ENCODE data around the gene ATP1A4.

ATP1A4 gene

GRCh38 chr1:160143695-160144094 is 7.7 kb upstream of the ATP1A4 start:
- no peak for TF ChIP-seq ZNF8 (CRISPR knock-in tag; IDR thresholded peaks at IDR 0.05)
- no peak for TF ChIP-seq ESRRG (CRISPR knock-in tag; IDR thresholded peaks at IDR 0.05)
- no peak for TF ChIP-seq RARB (CRISPR knock-in tag; IDR thresholded peaks at IDR 0.05)
- TF ChIP-seq CSRNP3 (CRISPR knock-in tag; IDR thresholded peaks at IDR 0.05): no peak
- no peak for TF ChIP-seq BACH2 (CRISPR knock-in tag; IDR thresholded peaks at IDR 0.05; ENCODE audit: borderline replicate concordance)
- TF ChIP-seq ARNTL (CRISPR knock-in tag; IDR thresholded peaks at IDR 0.05; ENCODE audit: borderline replicate concordance, low read depth): no peak
- no peak for TF ChIP-seq ISL1 (CRISPR knock-in tag; IDR thresholded peaks at IDR 0.05)
- no peak for TF ChIP-seq TOX (CRISPR knock-in tag; IDR thresholded peaks at IDR 0.05; ENCODE audit: borderline replicate concordance)
- TF ChIP-seq ZC3H10 (CRISPR knock-in tag; IDR thresholded peaks at IDR 0.05): no peak
- no peak for TF ChIP-seq ZFP3 (CRISPR knock-in tag; IDR thresholded peaks at IDR 0.05)
- TF ChIP-seq GLIS3 (CRISPR knock-in tag; IDR thresholded peaks at IDR 0.05): no peak
- TF ChIP-seq TCF4 (CRISPR knock-in tag; IDR thresholded peaks at IDR 0.05; ENCODE audit: borderline replicate concordance): no peak
- ATAC-seq: no peak

DNA sequence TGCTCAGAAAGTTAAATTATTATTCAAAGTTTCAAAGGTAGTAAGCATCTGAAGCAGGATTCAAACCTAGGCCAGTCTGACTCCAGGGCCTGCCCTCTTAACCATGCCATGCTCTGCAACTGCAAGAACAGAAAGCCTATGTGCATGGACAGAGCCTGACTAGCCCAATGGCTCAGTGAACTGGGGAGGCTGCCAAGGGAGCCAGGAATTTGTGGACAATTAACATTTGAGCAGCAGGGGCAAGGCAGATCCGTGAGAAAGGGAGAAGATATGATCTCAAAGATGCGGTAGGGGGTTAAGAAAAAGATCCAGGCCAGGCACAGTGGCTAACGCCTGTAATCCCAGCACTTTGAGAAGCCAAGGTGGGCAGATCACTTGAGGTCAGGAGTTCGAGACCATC is 6.5 kb upstream of the ATP1A4 start:
- TF ChIP-seq PPARA (CRISPR knock-in tag; IDR thresholded peaks at IDR 0.05; ENCODE audit: borderline replicate concordance) (no peak), BACH2 (CRISPR knock-in tag; IDR thresholded peaks at IDR 0.05; ENCODE audit: borderline replicate concordance) (no peak)
- ATAC-seq: peak; percentile 38; the same call in 1 of the 3 replicates

DNA sequence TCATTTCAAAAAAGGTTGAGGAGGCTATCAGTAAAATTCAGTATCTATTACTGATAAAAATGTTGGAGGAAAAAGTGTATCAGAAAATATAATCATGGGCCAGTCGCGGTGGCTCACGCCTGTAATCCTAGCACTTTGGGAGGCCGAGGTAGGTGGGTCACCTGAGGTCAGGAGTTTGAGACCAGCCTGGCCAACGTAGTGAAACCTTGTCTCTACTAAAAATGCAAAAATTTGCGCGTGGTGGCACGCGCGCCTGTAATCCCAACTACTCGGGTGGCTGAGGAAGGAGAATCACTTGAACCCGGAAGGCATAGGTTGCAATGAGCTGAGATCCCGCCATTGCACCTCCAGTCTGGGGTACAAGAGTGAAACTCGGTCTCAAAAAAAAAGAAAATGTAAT is 5.3 kb upstream of the ATP1A4 start:
- TF ChIP-seq RARB (CRISPR knock-in tag; IDR thresholded peaks at IDR 0.05): no peak
- TF ChIP-seq TOX (CRISPR knock-in tag; IDR thresholded peaks at IDR 0.05; ENCODE audit: borderline replicate concordance): no peak
- no peak for TF ChIP-seq ZFP3 (CRISPR knock-in tag; IDR thresholded peaks at IDR 0.05)
- TF ChIP-seq PPARA (CRISPR knock-in tag; IDR thresholded peaks at IDR 0.05; ENCODE audit: borderline replicate concordance): no peak
- no peak for TF ChIP-seq SNAI2 (CRISPR knock-in tag; IDR thresholded peaks at IDR 0.05)
- TF ChIP-seq, protein P1, sequence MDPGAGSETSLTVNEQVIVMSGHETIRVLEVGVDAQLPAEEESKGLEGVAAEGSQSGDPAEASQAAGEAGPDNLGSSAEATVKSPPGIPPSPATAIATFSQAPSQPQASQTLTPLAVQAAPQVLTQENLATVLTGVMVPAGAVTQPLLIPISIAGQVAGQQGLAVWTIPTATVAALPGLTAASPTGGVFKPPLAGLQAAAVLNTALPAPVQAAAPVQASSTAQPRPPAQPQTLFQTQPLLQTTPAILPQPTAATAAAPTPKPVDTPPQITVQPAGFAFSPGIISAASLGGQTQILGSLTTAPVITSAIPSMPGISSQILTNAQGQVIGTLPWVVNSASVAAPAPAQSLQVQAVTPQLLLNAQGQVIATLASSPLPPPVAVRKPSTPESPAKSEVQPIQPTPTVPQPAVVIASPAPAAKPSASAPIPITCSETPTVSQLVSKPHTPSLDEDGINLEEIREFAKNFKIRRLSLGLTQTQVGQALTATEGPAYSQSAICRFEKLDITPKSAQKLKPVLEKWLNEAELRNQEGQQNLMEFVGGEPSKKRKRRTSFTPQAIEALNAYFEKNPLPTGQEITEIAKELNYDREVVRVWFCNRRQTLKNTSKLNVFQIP (CRISPR knock-in tag; IDR thresholded peaks at IDR 0.05; ENCODE audit: borderline replicate concordance, low read depth): no peak
- TF ChIP-seq ZFP30 (CRISPR knock-in tag; IDR thresholded peaks at IDR 0.05): no peak
- no peak for TF ChIP-seq OSR1 (CRISPR knock-in tag; IDR thresholded peaks at IDR 0.05)
- TF ChIP-seq TCF4 (CRISPR knock-in tag; IDR thresholded peaks at IDR 0.05; ENCODE audit: borderline replicate concordance): no peak
- TF ChIP-seq, protein P2, sequence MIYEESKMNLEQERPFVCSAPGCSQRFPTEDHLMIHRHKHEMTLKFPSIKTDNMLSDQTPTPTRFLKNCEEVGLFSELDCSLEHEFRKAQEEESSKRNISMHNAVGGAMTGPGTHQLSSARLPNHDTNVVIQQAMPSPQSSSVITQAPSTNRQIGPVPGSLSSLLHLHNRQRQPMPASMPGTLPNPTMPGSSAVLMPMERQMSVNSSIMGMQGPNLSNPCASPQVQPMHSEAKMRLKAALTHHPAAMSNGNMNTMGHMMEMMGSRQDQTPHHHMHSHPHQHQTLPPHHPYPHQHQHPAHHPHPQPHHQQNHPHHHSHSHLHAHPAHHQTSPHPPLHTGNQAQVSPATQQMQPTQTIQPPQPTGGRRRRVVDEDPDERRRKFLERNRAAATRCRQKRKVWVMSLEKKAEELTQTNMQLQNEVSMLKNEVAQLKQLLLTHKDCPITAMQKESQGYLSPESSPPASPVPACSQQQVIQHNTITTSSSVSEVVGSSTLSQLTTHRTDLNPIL (CRISPR knock-in tag; IDR thresholded peaks at IDR 0.05; ENCODE audit: low read depth): no peak
- no peak for TF ChIP-seq ZNF8 (CRISPR knock-in tag; IDR thresholded peaks at IDR 0.05)
- no peak for TF ChIP-seq ARNTL (CRISPR knock-in tag; IDR thresholded peaks at IDR 0.05; ENCODE audit: borderline replicate concordance, low read depth)
- no peak for TF ChIP-seq CSRNP3 (CRISPR knock-in tag; IDR thresholded peaks at IDR 0.05)
- no peak for TF ChIP-seq ISL1 (CRISPR knock-in tag; IDR thresholded peaks at IDR 0.05)
- TF ChIP-seq CSDC2 (CRISPR knock-in tag; IDR thresholded peaks at IDR 0.05): no peak
- TF ChIP-seq ZNF565 (CRISPR knock-in tag; conservative IDR thresholded peaks at IDR 0.05; ENCODE audit: low read depth): no peak
- no peak for TF ChIP-seq PATZ1 (CRISPR knock-in tag; IDR thresholded peaks at IDR 0.05; ENCODE audit: borderline replicate concordance)
- ATAC-seq: no peak

DNA sequence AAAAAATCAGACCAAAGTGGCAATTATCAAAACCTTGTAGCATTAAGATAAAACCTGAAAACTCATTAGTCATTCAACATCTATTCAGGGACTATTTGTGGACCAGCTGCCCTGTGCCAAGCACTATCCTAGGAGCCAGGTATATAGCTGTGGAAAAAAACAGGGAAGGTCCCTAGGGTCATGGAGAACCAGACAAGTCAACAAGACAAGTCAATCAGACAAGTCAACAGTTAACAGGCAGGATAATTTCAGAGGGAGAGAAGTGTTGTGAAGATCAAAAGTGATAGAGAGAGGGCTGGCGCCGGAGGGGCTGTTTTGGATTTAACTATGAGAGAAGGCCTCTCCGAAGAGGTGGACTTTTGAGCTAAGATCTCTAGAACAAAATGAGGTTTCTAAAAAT is 3.3 kb upstream of the ATP1A4 start:
- ATAC-seq: no peak
- TF ChIP-seq TOX (CRISPR knock-in tag; IDR thresholded peaks at IDR 0.05; ENCODE audit: borderline replicate concordance) (no peak), ZFP3 (CRISPR knock-in tag; IDR thresholded peaks at IDR 0.05) (no peak), GLIS3 (CRISPR knock-in tag; IDR thresholded peaks at IDR 0.05) (no peak), CSRNP3 (CRISPR knock-in tag; IDR thresholded peaks at IDR 0.05) (no peak), ZC3H10 (CRISPR knock-in tag; IDR thresholded peaks at IDR 0.05) (no peak), SNAI2 (CRISPR knock-in tag; IDR thresholded peaks at IDR 0.05) (no peak)
- TF ChIP-seq, protein P3, sequence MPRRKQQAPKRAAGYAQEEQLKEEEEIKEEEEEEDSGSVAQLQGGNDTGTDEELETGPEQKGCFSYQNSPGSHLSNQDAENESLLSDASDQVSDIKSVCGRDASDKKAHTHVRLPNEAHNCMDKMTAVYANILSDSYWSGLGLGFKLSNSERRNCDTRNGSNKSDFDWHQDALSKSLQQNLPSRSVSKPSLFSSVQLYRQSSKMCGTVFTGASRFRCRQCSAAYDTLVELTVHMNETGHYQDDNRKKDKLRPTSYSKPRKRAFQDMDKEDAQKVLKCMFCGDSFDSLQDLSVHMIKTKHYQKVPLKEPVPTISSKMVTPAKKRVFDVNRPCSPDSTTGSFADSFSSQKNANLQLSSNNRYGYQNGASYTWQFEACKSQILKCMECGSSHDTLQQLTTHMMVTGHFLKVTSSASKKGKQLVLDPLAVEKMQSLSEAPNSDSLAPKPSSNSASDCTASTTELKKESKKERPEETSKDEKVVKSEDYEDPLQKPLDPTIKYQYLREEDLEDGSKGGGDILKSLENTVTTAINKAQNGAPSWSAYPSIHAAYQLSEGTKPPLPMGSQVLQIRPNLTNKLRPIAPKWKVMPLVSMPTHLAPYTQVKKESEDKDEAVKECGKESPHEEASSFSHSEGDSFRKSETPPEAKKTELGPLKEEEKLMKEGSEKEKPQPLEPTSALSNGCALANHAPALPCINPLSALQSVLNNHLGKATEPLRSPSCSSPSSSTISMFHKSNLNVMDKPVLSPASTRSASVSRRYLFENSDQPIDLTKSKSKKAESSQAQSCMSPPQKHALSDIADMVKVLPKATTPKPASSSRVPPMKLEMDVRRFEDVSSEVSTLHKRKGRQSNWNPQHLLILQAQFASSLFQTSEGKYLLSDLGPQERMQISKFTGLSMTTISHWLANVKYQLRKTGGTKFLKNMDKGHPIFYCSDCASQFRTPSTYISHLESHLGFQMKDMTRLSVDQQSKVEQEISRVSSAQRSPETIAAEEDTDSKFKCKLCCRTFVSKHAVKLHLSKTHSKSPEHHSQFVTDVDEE (CRISPR knock-in tag; IDR thresholded peaks at IDR 0.05): no peak

Measured in SK-N-SH treated with all-trans-retinoic acid at 6 μM for 48 hours (cell line).